Measurements from ENCODE around the gene CEND1. TPM values are rescaled to one million over a fixed set of nuclear protein-coding genes. Genes with fewer than 3 reads are reported as not detected.

CEND1 gene
- total RNA-seq, 1 experiment from 2014 or later = 2.7 TPM

DNA sequence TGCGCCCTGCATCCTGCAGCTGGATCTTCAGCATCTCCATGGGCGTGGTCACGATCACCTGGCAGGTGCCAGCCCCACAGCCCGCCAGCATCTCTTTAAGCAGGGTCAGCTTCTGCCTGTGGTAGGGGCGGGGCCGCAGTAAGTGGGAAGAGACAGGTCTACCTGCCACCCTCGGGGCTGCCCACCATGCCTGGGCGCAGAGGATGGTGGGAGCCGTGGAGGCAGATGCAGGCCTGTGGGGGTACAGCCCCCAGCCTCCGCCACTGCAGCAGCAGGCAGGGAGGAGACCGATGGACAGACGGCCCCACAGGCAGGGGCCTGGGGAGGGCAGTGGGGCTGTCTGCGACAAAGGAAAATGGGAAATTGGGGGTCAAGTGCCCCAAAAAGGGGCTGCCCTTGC is 3.0 kb upstream of the CEND1 start (continued):
- TF ChIP-seq, protein P1, sequence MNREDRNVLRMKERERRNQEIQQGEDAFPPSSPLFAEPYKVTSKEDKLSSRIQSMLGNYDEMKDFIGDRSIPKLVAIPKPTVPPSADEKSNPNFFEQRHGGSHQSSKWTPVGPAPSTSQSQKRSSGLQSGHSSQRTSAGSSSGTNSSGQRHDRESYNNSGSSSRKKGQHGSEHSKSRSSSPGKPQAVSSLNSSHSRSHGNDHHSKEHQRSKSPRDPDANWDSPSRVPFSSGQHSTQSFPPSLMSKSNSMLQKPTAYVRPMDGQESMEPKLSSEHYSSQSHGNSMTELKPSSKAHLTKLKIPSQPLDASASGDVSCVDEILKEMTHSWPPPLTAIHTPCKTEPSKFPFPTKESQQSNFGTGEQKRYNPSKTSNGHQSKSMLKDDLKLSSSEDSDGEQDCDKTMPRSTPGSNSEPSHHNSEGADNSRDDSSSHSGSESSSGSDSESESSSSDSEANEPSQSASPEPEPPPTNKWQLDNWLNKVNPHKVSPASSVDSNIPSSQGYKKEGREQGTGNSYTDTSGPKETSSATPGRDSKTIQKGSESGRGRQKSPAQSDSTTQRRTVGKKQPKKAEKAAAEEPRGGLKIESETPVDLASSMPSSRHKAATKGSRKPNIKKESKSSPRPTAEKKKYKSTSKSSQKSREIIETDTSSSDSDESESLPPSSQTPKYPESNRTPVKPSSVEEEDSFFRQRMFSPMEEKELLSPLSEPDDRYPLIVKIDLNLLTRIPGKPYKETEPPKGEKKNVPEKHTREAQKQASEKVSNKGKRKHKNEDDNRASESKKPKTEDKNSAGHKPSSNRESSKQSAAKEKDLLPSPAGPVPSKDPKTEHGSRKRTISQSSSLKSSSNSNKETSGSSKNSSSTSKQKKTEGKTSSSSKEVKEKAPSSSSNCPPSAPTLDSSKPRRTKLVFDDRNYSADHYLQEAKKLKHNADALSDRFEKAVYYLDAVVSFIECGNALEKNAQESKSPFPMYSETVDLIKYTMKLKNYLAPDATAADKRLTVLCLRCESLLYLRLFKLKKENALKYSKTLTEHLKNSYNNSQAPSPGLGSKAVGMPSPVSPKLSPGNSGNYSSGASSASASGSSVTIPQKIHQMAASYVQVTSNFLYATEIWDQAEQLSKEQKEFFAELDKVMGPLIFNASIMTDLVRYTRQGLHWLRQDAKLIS (CRISPR knock-in tag; IDR thresholded peaks at IDR 0.05; ENCODE audit: borderline replicate concordance) = no peak

DNA sequence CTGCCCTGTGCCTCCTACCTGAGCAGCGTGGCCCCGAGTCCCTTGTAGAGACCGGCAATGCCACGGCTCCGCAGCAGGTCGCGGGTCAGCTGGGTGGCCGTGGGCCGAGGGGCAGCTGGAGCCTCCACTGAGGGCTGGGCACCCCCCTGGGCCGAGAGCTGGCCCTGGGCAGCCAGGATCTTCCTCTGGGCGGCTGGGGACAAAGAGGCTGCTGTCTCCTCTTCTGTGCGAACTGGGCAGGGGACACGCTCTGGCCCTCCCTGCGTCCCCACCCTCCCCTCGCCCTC is 2.6 kb upstream of the CEND1 start:
- peaks cover 22% of the 10 kb centered on the region for H3K4me1 Mint-ChIP-seq
- H3K36me3 Mint-ChIP-seq = no peaks in the 10 kb centered on the region
- ChIA-PET CTCF (no interaction called here), POLR2A (interaction anchor here (1.0 to 1.6 kb wide), 2 partner anchors 9 to 27 kb away, joined by 3 to 5 read pairs; partner anchors contain the start of gene PNPLA2)
- ATAC-seq (no peak), DNase-seq (ENCODE audit: low spot score) (no peak)
- TF ChIP-seq, protein P2, sequence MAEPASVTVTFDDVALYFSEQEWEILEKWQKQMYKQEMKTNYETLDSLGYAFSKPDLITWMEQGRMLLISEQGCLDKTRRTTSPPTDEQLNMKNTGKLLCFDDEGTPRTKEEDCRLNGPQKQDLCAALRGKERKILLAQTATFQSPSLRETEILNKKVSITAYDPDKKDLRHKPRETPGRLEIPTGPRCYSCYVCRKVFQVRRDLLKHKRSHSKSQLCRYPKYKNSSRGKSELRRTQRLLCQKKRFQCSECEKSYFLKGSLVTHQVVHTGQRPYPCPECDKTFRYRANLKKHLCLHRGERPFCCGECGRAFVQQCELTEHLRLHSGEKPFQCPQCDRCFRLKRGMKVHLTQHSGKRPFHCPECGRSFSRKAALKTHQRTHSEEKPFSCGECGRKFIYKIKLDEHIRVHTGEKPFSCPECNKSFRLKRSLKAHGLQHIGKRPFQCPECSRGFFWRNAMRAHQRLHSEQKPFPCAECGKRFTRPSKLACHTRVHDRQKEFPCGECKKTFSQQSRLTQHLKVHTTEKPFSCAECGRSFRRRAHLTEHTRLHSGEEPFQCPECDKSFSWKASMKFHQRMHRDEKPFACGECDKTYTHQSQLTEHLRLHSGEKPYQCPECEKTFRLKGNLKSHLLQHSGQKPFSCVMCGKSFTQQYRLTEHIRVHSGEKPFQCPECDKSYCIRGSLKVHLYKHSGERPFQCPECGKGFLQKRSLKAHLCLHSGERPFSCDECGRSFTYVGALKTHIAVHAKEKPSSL (CRISPR knock-in tag; conservative IDR thresholded peaks at IDR 0.05) = no peak
- TF ChIP-seq CREM (CRISPR knock-in tag; IDR thresholded peaks at IDR 0.05) (no peak), NFATC4 (CRISPR knock-in tag; IDR thresholded peaks at IDR 0.05) (no peak), ZNF671 (CRISPR knock-in tag; IDR thresholded peaks at IDR 0.05) (no peak), ZNF317 (CRISPR knock-in tag; IDR thresholded peaks at IDR 0.05; ENCODE audit: borderline replicate concordance, low read depth) (no peak), ATF1 (CRISPR knock-in tag; IDR thresholded peaks at IDR 0.05) (no peak), ZNF138 (CRISPR knock-in tag; conservative IDR thresholded peaks at IDR 0.05) (no peak), SP1 (CRISPR knock-in tag; conservative IDR thresholded peaks at IDR 0.05) (no peak), RELA (CRISPR knock-in tag; IDR thresholded peaks at IDR 0.05; ENCODE audit: borderline replicate concordance) (no peak)
- TF ChIP-seq, protein P1 (CRISPR knock-in tag; IDR thresholded peaks at IDR 0.05; ENCODE audit: borderline replicate concordance) = no peak
- TF ChIP-seq, protein P3, sequence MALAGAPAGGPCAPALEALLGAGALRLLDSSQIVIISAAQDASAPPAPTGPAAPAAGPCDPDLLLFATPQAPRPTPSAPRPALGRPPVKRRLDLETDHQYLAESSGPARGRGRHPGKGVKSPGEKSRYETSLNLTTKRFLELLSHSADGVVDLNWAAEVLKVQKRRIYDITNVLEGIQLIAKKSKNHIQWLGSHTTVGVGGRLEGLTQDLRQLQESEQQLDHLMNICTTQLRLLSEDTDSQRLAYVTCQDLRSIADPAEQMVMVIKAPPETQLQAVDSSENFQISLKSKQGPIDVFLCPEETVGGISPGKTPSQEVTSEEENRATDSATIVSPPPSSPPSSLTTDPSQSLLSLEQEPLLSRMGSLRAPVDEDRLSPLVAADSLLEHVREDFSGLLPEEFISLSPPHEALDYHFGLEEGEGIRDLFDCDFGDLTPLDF (CRISPR knock-in tag; IDR thresholded peaks at IDR 0.05) = no peak
- no peaks in the 10 kb centered on the region for H3K27me3 Mint-ChIP-seq (ENCODE audit: low read depth)
- no peak overlapping the region for H3K4me3 Mint-ChIP-seq
- H3K9me3 Mint-ChIP-seq = no peaks in the 10 kb centered on the region
- no peak overlapping the region for H3K27ac Mint-ChIP-seq

Data from WTC11 (cell line).